Ishikawa (cell line): ENCODE results near the gene ADAMTS12.

Experiments used
- EP300 ChIP-seq: IDR thresholded peaks from 2 replicates; pipeline ENCODE4 v1.6.1; 2012; ENCODE audit warnings: borderline replicate concordance
- RAD21 ChIP-seq: IDR thresholded peaks from 2 replicates; pipeline ENCODE4 v1.6.1; 2012; ENCODE audit warnings: low read depth
- TAF1 ChIP-seq: IDR thresholded peaks from 2 replicates; pipeline ENCODE4 v1.6.1; 2012; ENCODE audit warnings: low read depth, mild to moderate bottlenecking
- TEAD4 ChIP-seq: IDR thresholded peaks from 2 replicates; pipeline ENCODE4 v1.6.1; 2012
- YY1 ChIP-seq: IDR thresholded peaks from 2 replicates; pipeline ENCODE4 v1.6.1; 2012; ENCODE audit warnings: low read depth
- ZBTB7A ChIP-seq: IDR thresholded peaks from 2 replicates; pipeline ENCODE4 v1.6.1; 2012; ENCODE audit warnings: low read depth
- TF ChIP-seq, protein P1 (sequence below): IDR thresholded peaks from 2 replicates; pipeline ENCODE4 v1.6.1; 2012
- TF ChIP-seq, protein P2 (sequence below): IDR thresholded peaks from 2 replicates; pipeline ENCODE4 v1.6.1; 2012; ENCODE audit warnings: low read depth, mild to moderate bottlenecking

DNA sequence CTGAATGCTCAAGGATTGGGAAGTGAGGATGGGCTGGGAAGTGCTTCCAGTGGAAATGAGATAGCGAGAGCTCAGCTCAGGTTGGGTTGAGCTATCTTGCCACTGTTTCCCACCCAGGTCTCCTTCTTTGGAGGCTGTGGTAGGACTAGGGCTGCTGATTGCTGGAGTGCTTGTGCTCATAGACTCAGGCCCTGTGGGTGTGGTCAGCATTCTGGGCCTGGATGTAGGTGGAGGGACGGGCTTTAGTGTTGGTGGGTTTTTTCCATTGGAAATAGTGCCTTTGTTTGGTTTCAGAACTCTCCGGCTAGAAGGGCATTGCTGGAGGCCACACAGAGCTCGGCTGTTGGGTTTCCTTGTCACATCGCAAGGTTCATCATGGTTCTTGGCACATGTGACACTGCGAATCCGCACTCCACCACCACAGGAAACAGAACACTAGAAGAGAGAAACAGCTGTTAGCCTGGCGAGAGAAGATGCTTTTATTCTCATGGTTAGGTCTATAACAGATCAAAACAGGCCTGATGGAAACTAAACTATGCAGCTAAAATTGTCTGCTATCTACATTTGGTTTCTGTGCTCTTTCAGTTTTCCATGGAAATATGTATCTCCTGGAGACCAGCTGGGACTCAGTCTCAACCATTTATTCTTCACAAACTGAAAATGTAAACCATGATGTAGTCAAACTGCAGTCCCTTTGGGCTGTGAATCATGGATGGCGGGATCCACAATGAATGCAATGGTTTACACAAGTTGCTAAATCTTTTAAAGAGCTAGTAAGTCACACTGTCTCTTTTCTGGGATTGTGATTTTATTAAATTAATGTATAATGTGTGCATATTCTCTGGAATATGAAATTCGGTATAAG, 314.8 kb downstream of the ADAMTS12 start:
- TF ChIP-seq YY1 (no peak), EP300 (no peak), TAF1 (no peak), RAD21 (no peak), ZBTB7A (no peak), TEAD4 (no peak)
- TF ChIP-seq, protein P1, sequence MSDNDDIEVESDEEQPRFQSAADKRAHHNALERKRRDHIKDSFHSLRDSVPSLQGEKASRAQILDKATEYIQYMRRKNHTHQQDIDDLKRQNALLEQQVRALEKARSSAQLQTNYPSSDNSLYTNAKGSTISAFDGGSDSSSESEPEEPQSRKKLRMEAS: no peak
- TF ChIP-seq, protein P2, sequence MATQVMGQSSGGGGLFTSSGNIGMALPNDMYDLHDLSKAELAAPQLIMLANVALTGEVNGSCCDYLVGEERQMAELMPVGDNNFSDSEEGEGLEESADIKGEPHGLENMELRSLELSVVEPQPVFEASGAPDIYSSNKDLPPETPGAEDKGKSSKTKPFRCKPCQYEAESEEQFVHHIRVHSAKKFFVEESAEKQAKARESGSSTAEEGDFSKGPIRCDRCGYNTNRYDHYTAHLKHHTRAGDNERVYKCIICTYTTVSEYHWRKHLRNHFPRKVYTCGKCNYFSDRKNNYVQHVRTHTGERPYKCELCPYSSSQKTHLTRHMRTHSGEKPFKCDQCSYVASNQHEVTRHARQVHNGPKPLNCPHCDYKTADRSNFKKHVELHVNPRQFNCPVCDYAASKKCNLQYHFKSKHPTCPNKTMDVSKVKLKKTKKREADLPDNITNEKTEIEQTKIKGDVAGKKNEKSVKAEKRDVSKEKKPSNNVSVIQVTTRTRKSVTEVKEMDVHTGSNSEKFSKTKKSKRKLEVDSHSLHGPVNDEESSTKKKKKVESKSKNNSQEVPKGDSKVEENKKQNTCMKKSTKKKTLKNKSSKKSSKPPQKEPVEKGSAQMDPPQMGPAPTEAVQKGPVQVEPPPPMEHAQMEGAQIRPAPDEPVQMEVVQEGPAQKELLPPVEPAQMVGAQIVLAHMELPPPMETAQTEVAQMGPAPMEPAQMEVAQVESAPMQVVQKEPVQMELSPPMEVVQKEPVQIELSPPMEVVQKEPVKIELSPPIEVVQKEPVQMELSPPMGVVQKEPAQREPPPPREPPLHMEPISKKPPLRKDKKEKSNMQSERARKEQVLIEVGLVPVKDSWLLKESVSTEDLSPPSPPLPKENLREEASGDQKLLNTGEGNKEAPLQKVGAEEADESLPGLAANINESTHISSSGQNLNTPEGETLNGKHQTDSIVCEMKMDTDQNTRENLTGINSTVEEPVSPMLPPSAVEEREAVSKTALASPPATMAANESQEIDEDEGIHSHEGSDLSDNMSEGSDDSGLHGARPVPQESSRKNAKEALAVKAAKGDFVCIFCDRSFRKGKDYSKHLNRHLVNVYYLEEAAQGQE: no peak
